CD4-positive, alpha-beta T cell treated with Interleukin-10 for 1 hour (primary cell): Measurements from ENCODE around the gene MTF1.
A peak's percentile ranks its signal among the peaks of the same experiment; 100 is the strongest.
"Not testable (repeated sequence)": the region's sequence is repeated elsewhere in the genome, so short reads cannot be mapped to it uniquely, and the experiment has no call there.

ENCODE experiments used
- DNase-seq: peaks from one replicate; pipeline ENCODE4 v3.0.0-alpha.2; 2020

MTF1 gene

GRCh38 chr1:37782491-37782890, 76.9 kb downstream of the MTF1 start:
- no peak for DNase-seq

GRCh38 chr1:37778654-37779053, 80.7 kb downstream of the MTF1 start:
- DNase-seq: no peak

- DNase-seq: no peak
These were observed 82.4 kb downstream of the MTF1 start for GRCh38 chr1:37776946-37777516.

GRCh38 chr1:37771440-37771839, 88.0 kb downstream of the MTF1 start:
- DNase-seq: not testable (repeated sequence)

GRCh38 chr1:37767488-37767887, 91.9 kb downstream of the MTF1 start:
- no peak for DNase-seq

GRCh38 chr1:37765916-37766664, 93.3 kb downstream of the MTF1 start:
- no peak for DNase-seq

- no peak for DNase-seq
These were observed 94.4 kb downstream of the MTF1 start, which contains the start of gene EPHA10 for GRCh38 chr1:37764888-37765441. Gene EPHA10 (minus strand): TSS chr1:37765120. CDS start chr1:37765066, 54 bp downstream.

- peak; percentile 10 for DNase-seq
These were observed 95.0 kb downstream of the MTF1 start for GRCh38 chr1:37764414-37764825.

- no peak for DNase-seq
These were observed 95.5 kb downstream of the MTF1 start for GRCh38 chr1:37763791-37764413.

GRCh38 chr1:37762516-37762915, 96.9 kb downstream of the MTF1 start:
- DNase-seq: no peak

GRCh38 chr1:37761416-37762095, 97.8 kb downstream of the MTF1 start:
- DNase-seq: no peak
